Endometrium (tissue), 2 donors: Measurements from ENCODE around the gene AP1B1.

Source experiments
- FAIRE-seq: peaks from 2 replicates; lab custom pipeline; 2012; peaks lifted over from hg19 to GRCh38; lab: Jason Lieb, UNC
- donor health status: control.
- donor health status: control.

Gene AP1B1

GRCh38 chr22:29313126-29313575 lies 75.2 kb downstream of the AP1B1 start:
- FAIRE-seq: no peak

DNA sequence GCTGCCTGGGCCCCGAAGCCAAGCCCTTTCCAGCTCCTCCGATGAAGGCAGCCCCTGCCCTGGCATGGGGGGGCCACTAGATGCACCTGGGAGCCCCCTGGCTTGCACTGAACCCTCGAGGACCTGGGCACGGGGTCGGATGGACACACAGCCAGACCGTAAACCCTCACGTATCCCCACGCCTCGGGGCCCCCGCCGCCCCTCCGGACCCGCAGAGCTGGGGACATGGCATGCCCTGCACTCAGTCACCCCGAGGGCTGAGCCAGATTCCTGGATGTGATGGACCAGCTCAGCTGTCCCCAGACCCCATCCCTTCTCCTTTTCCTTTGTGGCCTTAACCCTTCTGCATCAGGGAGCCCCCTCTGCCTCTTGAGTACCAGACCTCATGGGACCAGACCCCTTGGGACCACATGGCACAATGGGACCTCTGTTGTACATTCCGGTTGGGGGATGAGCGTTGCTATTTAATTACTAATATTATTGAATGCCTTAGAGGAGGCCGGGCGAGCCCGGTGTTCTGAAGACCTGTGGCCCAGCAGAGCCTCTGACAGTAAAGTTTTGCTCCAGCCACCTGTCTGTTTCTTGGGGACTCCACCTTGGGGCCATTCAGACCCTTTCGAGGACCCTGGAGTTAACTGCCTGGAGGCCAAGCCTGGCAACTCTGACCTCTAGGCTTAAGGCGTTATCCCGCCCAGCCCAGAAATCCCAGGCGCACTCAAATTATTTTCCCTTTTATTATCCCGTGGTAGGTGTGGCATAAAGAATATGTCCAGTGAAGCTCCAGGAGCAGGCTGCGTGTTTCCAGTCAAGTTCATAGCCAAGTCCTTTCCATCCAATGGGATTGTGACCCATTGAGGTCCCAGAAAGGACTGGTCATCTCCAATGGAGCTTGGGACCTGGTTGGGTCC lies 75.9 kb downstream of the AP1B1 start:
- no peak for FAIRE-seq

DNA sequence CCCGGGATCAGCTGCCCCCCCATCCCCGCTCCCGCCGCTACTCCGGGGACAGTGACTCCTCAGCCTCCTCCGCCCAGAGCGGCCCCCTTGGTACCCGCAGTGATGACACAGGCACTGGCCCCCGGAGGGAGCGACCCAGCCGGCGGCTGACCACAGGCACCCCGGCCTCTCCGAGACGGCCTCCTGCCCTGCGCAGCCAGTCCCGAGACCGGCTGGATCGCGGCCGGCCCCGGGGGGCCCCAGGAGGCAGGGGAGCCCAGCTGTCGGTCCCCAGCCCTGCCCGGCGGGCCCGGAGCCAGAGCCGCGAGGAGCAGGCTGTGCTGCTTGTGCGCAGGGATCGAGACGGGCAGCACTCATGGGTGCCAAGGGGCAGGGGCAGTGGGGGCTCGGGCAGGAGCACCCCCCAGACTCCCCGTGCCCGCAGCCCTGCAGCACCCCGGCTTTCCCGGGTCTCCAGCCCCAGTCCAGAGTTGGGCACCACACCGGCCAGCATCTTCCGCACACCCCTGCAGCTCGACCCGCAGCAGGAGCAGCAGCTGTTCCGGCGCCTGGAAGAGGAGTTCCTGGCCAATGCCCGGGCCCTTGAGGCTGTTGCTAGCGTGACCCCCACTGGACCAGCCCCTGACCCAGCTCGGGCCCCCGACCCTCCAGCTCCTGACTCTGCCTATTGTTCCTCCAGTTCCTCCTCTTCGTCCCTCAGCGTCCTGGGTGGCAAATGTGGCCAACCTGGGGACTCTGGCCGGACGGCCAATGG lies 76.7 kb downstream of the AP1B1 start:
- no peak for FAIRE-seq

- FAIRE-seq: peak; percentile 64
These were observed 77.5 kb downstream of the AP1B1 start for GRCh38 chr22:29310863-29311339.

GRCh38 chr22:29310065-29310862 lies 78.1 kb downstream of the AP1B1 start:
- FAIRE-seq: no peak

GRCh38 chr22:29309332-29310064 lies 78.9 kb downstream of the AP1B1 start:
- no peak for FAIRE-seq

GRCh38 chr22:29308791-29309262 lies 79.5 kb downstream of the AP1B1 start:
- FAIRE-seq: no peak

GRCh38 chr22:29308148-29308790 lies 80.1 kb downstream of the AP1B1 start:
- no peak for FAIRE-seq

DNA sequence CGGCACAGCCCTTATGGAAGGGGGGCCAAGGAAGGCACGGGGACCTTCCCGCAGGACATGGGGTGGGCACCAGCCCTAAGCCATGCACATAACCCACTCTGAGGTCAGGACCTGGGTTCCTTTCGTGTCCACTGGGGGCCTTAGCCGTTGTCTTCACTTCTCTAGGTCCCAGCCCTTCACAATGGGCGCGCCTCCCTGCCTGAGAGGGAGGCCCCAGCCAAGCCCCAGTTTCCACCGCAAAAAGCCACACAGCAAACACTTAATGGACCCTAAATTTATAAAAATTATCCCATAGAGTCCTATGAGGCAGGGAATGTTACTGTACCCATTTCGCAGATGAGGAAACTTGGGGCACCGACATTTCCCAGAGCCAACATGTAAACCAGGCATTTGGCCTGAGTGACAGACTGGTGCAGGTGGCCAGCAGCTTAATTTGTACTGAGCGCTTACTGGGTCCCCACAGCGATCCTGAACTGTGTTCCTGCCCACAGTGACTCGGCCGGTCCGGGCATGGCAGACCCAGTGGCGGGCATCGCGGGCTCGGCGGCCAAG lies 80.7 kb downstream of the AP1B1 start:
- no peak for FAIRE-seq

- FAIRE-seq: no peak
These were observed 81.4 kb downstream of the AP1B1 start for GRCh38 chr22:29306835-29307595.

GRCh38 chr22:29306175-29306834 lies 82.1 kb downstream of the AP1B1 start, which contains the start of gene GAS2L1:
Gene GAS2L1, plus strand, starts transcription at chr22:29306650. Its CDS starts 1,456 bp downstream, at chr22:29308106.
- FAIRE-seq: no peak

- FAIRE-seq: no peak
These were observed 82.6 kb downstream of the AP1B1 start for GRCh38 chr22:29305836-29306174.

DNA sequence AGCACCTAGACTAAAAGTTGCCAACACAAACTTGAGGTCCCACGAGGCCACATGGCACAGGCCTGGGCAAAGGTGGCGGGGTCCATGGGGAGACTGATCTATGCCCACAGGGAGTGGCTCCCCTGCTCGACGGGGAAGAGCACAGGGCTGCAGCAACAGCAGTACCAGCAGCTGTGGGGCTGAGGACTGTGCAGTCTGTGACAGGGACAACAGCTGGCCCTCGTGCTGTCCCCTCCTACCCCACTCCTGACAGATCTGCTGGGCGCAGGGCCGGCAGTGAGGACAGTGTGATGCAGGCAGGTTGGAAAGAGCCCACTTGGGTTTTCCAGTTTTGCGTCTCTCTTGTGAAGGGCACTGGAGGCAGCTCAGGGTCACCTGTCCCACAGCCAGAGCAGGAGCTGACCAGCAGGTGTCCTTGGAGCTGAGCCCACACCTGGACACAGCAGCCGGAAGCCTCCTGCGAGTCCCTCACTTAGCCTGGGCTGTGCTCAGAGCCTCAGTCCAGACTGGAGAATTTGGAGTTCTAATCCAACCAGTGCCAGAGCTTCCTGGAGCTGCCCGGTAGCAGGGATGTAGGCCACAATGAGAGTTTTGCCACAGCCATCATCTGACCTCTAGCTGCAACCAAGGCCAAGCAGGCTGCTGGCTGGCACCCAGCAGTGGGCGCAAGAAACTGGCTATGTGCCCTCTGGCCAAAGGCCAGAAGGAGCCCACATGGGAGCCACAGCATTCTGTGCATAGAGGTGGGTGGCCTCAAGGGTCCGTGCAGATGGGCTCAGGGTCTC lies 85.5 kb downstream of the AP1B1 start:
- no peak for FAIRE-seq

DNA sequence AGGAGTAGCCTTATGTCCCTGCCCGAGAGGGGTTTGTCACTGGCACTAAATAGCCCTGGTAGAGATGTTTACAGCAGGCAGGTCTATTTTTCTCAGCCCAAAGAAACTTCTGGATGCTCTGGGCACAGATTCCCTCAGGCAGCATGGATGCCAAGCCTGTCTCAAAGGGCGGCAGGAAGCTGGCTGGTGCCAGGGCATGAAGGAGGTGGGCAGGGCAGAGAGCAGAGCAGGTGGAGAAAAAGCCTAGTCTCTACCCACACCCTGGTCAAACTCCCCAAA lies 86.0 kb downstream of the AP1B1 start:
- FAIRE-seq: no peak

- no peak for FAIRE-seq
These were observed 86.5 kb downstream of the AP1B1 start for GRCh38 chr22:29301716-29302401.

DNA sequence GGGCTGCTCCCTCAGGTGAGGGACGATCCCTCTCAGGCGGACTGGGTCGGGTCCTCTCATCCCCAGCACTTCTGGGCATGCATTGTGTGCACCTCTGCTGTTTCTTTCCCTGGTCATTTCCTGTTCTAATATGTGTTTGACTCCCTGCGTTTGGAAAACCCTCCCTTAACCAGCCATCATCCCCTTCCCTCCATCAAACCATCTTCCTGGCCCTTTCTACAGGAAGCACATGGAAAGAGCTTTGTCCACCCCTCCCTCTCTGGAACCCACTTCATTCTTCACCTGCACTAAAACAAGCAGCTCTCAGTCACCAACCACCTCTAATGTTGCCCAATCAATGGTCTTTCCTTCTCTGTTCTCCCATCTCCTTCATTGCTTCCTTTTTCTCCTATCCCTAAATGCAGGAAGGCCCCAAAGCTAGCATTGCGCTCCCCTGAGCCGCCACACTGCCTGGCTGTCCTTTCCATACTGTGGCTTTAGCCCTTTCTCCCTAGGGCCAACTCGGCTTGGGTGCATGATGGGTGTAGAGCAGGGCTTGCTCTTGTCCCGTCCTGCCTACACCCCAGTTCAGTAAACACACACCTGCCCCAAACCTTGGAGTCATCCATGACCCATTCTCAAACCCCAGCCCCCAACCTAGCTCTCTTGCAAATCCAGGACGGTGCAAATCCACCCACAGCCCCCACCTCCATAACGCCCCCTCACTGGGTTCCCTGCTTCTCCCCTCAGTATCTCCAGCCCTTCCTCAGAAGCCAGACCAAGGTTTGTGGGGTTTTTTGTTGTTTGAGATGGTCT lies 87.4 kb downstream of the AP1B1 start:
- no peak for FAIRE-seq

DNA sequence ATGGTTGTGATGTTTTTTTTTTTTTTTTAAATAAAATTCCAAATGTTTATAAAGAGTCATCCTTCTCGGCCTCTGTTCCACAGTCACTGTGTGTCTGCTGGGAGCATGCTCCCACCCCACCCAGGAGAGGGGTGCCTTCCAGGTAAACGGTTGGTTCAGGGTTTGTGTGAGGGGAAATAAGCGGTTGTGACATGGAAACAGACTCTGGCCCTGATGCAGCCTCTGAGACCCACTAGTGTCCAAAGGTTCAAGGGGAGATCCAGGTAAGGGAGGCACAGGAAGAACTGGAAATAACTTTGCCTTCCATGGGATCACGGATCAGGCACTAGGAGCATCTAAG lies 87.9 kb downstream of the AP1B1 start:
- no peak for FAIRE-seq
